A549 (cell line): ENCODE measurements around the gene CFAP91.
A peak's percentile ranks its signal among the peaks of the same experiment; 100 is the strongest.

Experiments used
- CBX8 ChIP-seq: fragments of 200-600 bp; sonication (generic); IDR thresholded peaks from 2 replicates; pipeline ENCODE4 v1.6.1; 2016
- ELK1 ChIP-seq: fragments of 150-350 bp; IDR thresholded peaks from 2 replicates; pipeline ENCODE4 v1.6.1; 2014; ENCODE audit warnings: low read depth, mild to moderate bottlenecking, low read length
- ESRRA ChIP-seq: fragments of 150-350 bp; IDR thresholded peaks from 2 replicates; pipeline ENCODE4 v1.6.1; 2014; ENCODE audit warnings: mild to moderate bottlenecking, low read length, borderline replicate concordance
- FOSL2 ChIP-seq, 2 experiments: fragments of 450-650 bp in 1 of 2; fragments of >200 bp in 1 of 2; sonication (Bioruptor Twin) in 1 of 2; formaldehyde crosslinking; IDR thresholded peaks; 2 replicates each; pipeline versions ENCODE4 v1.5.0 to v1.6.1; 2016 to 2020; ENCODE audit warnings: mild to moderate bottlenecking in 1 of 2, moderate library complexity in 1 of 2
- HDAC2 ChIP-seq: fragments of 200-600 bp; sonication (generic); IDR thresholded peaks from 2 replicates; pipeline ENCODE4 v1.6.1; 2016
- JUN ChIP-seq, 2 experiments: fragments of >200 bp; sonication (Bioruptor Twin); formaldehyde crosslinking; IDR thresholded peaks; 2 replicates in 1 of 2; 3 replicates in 1 of 2; pipeline ENCODE4 v1.6.1; 2016 to 2017
- JUNB ChIP-seq: fragments of >200 bp; sonication (Bioruptor Twin); formaldehyde crosslinking; IDR thresholded peaks from 2 replicates; pipeline ENCODE4 v1.6.1; 2016
- KDM1A ChIP-seq: fragments of 200-600 bp; sonication (generic); IDR thresholded peaks from 2 replicates; pipeline ENCODE4 v1.6.1; 2016; ENCODE audit warnings: low read depth, mild to moderate bottlenecking
- RAD21 ChIP-seq, 2 experiments: fragments of >200 bp in 1 of 2; sonication (Bioruptor Twin) in 1 of 2; formaldehyde crosslinking in 1 of 2; IDR thresholded peaks in 1 of 2; conservative IDR thresholded peaks in 1 of 2; 2 replicates in 1 of 2; 3 replicates in 1 of 2; pipeline ENCODE4 v1.6.1; 2012 to 2018; ENCODE audit warnings: inconsistent platforms in 1 of 2
- RNF2 ChIP-seq: fragments of 200-600 bp; sonication (generic); IDR thresholded peaks from 2 replicates; pipeline ENCODE4 v1.6.1; 2016; ENCODE audit warnings: low read depth, mild to moderate bottlenecking, antibody characterized with exemption, moderate library complexity, borderline replicate concordance
- USF2 ChIP-seq: fragments of 450-650 bp; IDR thresholded peaks from 2 replicates; pipeline ENCODE4 v1.6.1; 2014; ENCODE audit warnings: antibody characterized with exemption
- ZSCAN20 ChIP-seq: fragments of 250-450 bp; sonication (Bioruptor Pico); IDR thresholded peaks from 2 replicates; pipeline ENCODE4 v1.8.0; 2022; ENCODE audit warnings: mild to moderate bottlenecking, moderate library complexity
- TF ChIP-seq, protein P1 (sequence below): fragments of >200 bp; sonication (Bioruptor Twin); formaldehyde crosslinking; IDR thresholded peaks from 3 replicates; pipeline ENCODE4 v1.5.1; 2016

DNA sequence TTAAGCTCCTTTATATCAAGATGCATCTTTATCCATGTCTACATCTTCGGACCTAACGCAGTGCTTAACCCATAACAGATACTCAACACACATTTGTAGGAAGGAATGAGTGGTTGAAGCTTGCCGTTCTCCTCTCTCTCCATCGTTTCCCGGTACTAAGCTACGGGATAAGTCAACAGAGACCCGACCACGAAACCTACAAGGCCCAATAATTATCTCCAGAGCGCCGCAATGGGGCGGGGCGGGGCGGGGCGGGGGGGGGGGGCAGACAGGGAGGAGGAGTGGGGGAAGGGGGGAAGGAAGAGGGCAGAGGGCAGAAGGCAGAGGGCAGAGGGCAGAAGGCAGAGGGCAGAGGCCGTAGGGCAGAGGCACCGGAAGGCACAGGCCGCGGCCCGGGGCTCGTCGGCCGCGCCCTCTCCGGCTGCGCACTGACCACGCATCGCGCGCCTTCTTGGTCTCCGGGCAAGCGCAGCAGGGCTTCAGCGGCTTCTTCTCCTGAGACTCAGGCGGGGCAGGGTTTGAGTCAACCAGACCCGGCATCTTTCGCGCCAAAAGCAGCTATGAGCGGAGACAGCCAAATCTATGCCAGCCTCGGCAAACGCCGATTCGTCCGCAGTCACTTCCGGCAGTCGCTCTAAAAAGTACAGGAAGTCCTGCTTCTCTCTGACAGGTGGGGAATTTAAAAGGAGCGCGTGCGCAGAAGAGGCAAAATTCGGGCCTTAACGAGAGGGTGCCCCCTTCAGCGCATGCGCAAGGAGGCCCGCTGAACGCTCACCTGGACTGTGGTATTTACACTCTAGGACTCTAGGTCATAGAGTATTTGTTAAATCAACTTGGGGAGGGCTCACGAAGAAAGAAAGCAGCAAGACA, 25.8 kb upstream of the CFAP91 start, which contains the start of gene COX17:
- TF ChIP-seq ZSCAN20 (CRISPR knock-in tag) (no peak), JUNB (no peak), KDM1A (no peak), FOSL2 (IDR thresholded peaks at IDR 0.05) (no peak), FOSL2 (CRISPR knock-in tag; IDR thresholded peaks at IDR 0.05) (no peak; the same call in 1 of the 2 replicates), ELK1 (no peak), USF2 (no peak), RAD21 (conservative IDR thresholded peaks at IDR 0.05 in 1 of 2, IDR thresholded peaks at IDR 0.05 in 1 of 2) (0 out of 5 replicates have a peak, but pooled peaks of 1 of the 2 experiments have one; percentile 14), RNF2 (no peak), JUN (IDR thresholded peaks at IDR 0.05) (peak in 1 of 2 experiments; percentile 82; a peak in 3 of 5 replicates), HDAC2 (no peak), CBX8 (no peak), ESRRA (no peak)
- TF ChIP-seq, protein P1, sequence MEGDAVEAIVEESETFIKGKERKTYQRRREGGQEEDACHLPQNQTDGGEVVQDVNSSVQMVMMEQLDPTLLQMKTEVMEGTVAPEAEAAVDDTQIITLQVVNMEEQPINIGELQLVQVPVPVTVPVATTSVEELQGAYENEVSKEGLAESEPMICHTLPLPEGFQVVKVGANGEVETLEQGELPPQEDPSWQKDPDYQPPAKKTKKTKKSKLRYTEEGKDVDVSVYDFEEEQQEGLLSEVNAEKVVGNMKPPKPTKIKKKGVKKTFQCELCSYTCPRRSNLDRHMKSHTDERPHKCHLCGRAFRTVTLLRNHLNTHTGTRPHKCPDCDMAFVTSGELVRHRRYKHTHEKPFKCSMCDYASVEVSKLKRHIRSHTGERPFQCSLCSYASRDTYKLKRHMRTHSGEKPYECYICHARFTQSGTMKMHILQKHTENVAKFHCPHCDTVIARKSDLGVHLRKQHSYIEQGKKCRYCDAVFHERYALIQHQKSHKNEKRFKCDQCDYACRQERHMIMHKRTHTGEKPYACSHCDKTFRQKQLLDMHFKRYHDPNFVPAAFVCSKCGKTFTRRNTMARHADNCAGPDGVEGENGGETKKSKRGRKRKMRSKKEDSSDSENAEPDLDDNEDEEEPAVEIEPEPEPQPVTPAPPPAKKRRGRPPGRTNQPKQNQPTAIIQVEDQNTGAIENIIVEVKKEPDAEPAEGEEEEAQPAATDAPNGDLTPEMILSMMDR = no peak
